Endometrium (tissue), 2 donors: ENCODE results near the gene CLSTN3.

Source experiments
- FAIRE-seq: peaks from 2 replicates; lab custom pipeline; 2012; peaks lifted over from hg19 to GRCh38; lab: Jason Lieb, UNC
- donor health status: control.
- donor health status: control.

CLSTN3 gene

GRCh38 chr12:7190268-7191055, 60.3 kb downstream of the CLSTN3 start:
- no peak for FAIRE-seq

DNA sequence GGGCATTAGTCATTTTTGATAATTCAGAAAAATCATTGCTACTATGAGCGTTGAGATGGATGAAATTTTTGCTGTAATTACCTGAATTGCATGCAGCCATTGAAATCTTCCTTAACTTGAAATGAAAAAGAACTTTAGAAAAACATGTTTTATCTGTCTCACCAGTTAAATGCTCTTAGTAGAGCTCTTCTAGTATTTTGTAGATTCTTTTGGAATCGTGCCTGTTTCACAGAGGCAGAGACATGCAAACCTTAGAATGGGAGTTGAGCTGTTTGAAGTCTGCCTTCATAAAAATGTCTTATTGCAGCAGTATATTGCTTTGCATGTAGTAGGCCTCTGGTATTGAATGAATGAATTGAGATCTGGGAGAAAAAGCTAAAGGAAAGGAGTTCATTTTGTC, 63.5 kb downstream of the CLSTN3 start:
- FAIRE-seq, result no peak

GRCh38 chr12:7197841-7198240, 67.7 kb downstream of the CLSTN3 start:
- no peak for FAIRE-seq

- FAIRE-seq, result no peak
Observed at GRCh38 chr12:7203109-7203508, 72.9 kb downstream of the CLSTN3 start.

- no peak for FAIRE-seq
Observed at GRCh38 chr12:7205091-7205490, 74.9 kb downstream of the CLSTN3 start.

GRCh38 chr12:7206691-7207090, 76.5 kb downstream of the CLSTN3 start:
- FAIRE-seq, result no peak

- FAIRE-seq, result no peak
Observed at GRCh38 chr12:7207866-7208625, 77.9 kb downstream of the CLSTN3 start.
